Measurements from ENCODE around the gene AP3S1.

Gene AP3S1

GRCh38 chr5:115829913-115830312 is 11.8 kb upstream of the AP3S1 start:
- DNase-seq, result no peak

GRCh38 chr5:115831163-115831768 is 10.5 kb upstream of the AP3S1 start:
- DNase-seq, result peak; percentile 25

GRCh38 chr5:115835481-115835880 is 6.3 kb upstream of the AP3S1 start:
- DNase-seq, result no peak

GRCh38 chr5:115838885-115839518 is 2.7 kb upstream of the AP3S1 start:
- DNase-seq, result peak; percentile 75

- DNase-seq, result peak; percentile 34
Measured at GRCh38 chr5:115840873-115841272, 862 bp upstream of the AP3S1 start.

- DNase-seq, result peak; percentile 89
Measured at GRCh38 chr5:115842089-115842935, 577 bp downstream of the AP3S1 start.

GRCh38 chr5:115842952-115843351 is 1.2 kb downstream of the AP3S1 start:
- DNase-seq, result no peak

- DNase-seq, result no peak
Measured at GRCh38 chr5:115843444-115844130, 1.9 kb downstream of the AP3S1 start.

GRCh38 chr5:115844321-115844817 is 2.6 kb downstream of the AP3S1 start:
- DNase-seq, result no peak

- DNase-seq, result no peak
Measured at GRCh38 chr5:115847290-115847689, 5.6 kb downstream of the AP3S1 start.

GRCh38 chr5:115849258-115849798 is 7.6 kb downstream of the AP3S1 start:
- DNase-seq, result no peak

GRCh38 chr5:115850744-115851416 is 9.1 kb downstream of the AP3S1 start:
- DNase-seq, result no peak

GRCh38 chr5:115854139-115854538 is 12.4 kb downstream of the AP3S1 start:
- no peak for DNase-seq

- no peak for DNase-seq
Measured at GRCh38 chr5:115855959-115856358, 14.2 kb downstream of the AP3S1 start.

- DNase-seq, result no peak
Measured at GRCh38 chr5:115857057-115857479, 15.3 kb downstream of the AP3S1 start.

- DNase-seq, result no peak
Measured at GRCh38 chr5:115857626-115858349, 16.1 kb downstream of the AP3S1 start.

GRCh38 chr5:115858396-115858795 is 16.7 kb downstream of the AP3S1 start:
- DNase-seq, result no peak

GRCh38 chr5:115859378-115859777 is 17.6 kb downstream of the AP3S1 start:
- no peak for DNase-seq

- DNase-seq, result no peak
Measured at GRCh38 chr5:115869256-115869795, 27.6 kb downstream of the AP3S1 start.

GRCh38 chr5:115872447-115872846 is 30.7 kb downstream of the AP3S1 start:
- no peak for DNase-seq

- no peak for DNase-seq
Measured at GRCh38 chr5:115873392-115873791, 31.7 kb downstream of the AP3S1 start.
